Activated CD4-positive, alpha-beta T cell treated with anti-CD3 and anti-CD28 coated beads, Interleukin-2, amount 10 ng/mL, durations not matched to agents 7 days and 5 days (primary cell): ENCODE results near the gene AMT. TPM values are rescaled to one million over a fixed set of nuclear protein-coding genes. Genes with fewer than 3 reads are reported as not detected.

ENCODE experiments used
- CTCF ChIA-PET: fragments of 350-600 bp; sonication (Branson Sonifier 250); formaldehyde crosslinking; loops from one replicate; lab custom pipeline; 2021; ENCODE audit warnings: antibody characterized with exemption; lab: Charles Lee
- POLR2A ChIA-PET: fragments of 350-600 bp; sonication (Branson Sonifier 250); formaldehyde crosslinking; loops from one replicate; lab custom pipeline; 2021; ENCODE audit warnings: antibody characterized with exemption; lab: Charles Lee
- DNase-seq: peaks from one replicate; pipeline ENCODE4 v3.0.0-alpha.2; 2020
- H3K27ac Mint-ChIP-seq: one replicate; pipeline ENCODE4 v1.8.0; 2021; ENCODE audit warnings: mild to moderate bottlenecking, moderate library complexity, mixed read lengths
- H3K27me3 Mint-ChIP-seq: one replicate; pipeline ENCODE4 v1.8.0; 2021; ENCODE audit warnings: mixed read lengths
- H3K36me3 Mint-ChIP-seq: one replicate; pipeline ENCODE4 v1.8.0; 2021; ENCODE audit warnings: low read depth, mixed read lengths
- H3K4me1 Mint-ChIP-seq: one replicate; pipeline ENCODE4 v1.8.0; 2021; ENCODE audit warnings: mixed read lengths
- H3K4me3 Mint-ChIP-seq: one replicate; pipeline ENCODE4 v1.8.0; 2021; ENCODE audit warnings: mild to moderate bottlenecking, moderate library complexity, mixed read lengths
- H3K9me3 Mint-ChIP-seq: one replicate; pipeline ENCODE4 v1.8.0; 2021; ENCODE audit warnings: mixed read lengths
- total RNA-seq, 2 experiments: library from RNA; stranded (reverse); gene quantifications; one replicate each; pipeline ENCODE4 v1.2.3, GENCODE V29; 2021

The AMT gene
- total RNA-seq, 2 experiments from 2014 or later, result 6.2 to 6.3 TPM

DNA sequence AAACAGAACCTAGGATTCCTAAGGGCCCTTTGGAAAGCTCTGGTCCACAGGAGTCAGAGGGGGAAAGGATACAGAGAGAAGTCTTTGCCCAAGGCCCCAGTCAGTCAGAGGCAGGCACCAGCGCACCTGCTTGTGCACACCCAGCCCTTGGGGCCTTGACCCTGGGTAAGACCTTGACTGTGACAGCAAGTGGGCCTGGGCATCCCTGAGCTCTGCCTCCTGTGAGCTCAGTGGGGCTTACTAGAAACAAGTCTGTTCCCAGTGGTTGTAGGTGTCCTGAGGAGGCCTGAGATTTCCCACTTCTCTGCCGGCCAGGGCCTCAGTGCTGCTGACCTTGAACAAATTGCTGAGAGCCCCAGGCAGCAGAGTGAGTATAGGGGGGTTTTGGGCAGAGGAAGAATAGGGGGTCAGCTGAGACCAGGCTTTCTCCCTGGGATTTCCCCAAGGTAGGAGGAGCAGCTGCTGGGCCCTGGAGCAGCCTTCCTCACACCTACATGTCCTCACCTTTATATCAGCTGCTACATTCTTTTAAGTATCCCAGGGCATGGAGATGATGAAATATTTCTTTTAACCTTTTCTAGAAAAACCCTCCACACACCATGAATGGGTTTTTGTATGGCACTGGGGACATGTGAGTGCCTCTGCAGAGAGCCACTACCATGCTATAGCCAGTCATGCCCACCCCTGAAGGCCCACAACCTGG, 38.1 kb upstream of the AMT start:
- POLR2A ChIA-PET, result no interaction called here
- no peak overlapping the region for H3K27ac Mint-ChIP-seq
- H3K4me1 Mint-ChIP-seq, result no peaks in the 10 kb centered on the region
- no peaks in the 10 kb centered on the region for H3K9me3 Mint-ChIP-seq
- DNase-seq, result no peak
- CTCF ChIA-PET, result interaction anchor here (0.6 kb wide), 1 partner anchor 513 kb away, joined by 5 read pairs; no protein-coding TSS in a partner anchor
- no peak overlapping the region for H3K4me3 Mint-ChIP-seq
- no peaks in the 10 kb centered on the region for H3K36me3 Mint-ChIP-seq
- H3K27me3 Mint-ChIP-seq, result peaks cover 2% of the 10 kb centered on the region

DNA sequence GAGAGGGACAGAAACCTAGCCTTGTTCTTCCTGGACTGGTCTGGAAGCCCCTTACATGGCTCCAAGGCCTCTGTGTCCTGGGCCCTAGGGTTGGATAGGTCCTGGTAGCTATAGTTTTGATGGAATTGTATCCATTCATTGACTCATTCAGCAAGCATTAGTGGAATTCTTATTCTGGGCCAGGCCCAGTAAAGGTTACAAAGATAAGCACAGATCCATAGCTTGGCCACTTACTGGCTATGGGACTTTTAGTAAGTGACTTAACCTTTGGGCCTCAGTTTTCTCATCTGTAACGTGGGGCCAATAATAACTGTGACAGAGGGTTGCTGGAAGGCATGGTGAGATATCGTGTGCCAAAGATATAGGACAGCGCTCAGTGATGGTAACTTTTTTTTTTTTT, 34.2 kb upstream of the AMT start:
- DNase-seq, result no peak
- no peaks in the 10 kb centered on the region for H3K9me3 Mint-ChIP-seq
- ChIA-PET CTCF (interaction anchor here (0.9 to 1.1 kb wide), 3 partner anchors 11 to 383 kb away, joined by 3 to 5 read pairs (median 4); partner anchors contain the start of gene DAG1), POLR2A (no interaction called here)
- H3K27ac Mint-ChIP-seq, result no peak overlapping the region
- H3K36me3 Mint-ChIP-seq, result no peaks in the 10 kb centered on the region
- no peaks in the 10 kb centered on the region for H3K27me3 Mint-ChIP-seq
- H3K4me1 Mint-ChIP-seq, result no peaks in the 10 kb centered on the region
- H3K4me3 Mint-ChIP-seq, result no peak overlapping the region

DNA sequence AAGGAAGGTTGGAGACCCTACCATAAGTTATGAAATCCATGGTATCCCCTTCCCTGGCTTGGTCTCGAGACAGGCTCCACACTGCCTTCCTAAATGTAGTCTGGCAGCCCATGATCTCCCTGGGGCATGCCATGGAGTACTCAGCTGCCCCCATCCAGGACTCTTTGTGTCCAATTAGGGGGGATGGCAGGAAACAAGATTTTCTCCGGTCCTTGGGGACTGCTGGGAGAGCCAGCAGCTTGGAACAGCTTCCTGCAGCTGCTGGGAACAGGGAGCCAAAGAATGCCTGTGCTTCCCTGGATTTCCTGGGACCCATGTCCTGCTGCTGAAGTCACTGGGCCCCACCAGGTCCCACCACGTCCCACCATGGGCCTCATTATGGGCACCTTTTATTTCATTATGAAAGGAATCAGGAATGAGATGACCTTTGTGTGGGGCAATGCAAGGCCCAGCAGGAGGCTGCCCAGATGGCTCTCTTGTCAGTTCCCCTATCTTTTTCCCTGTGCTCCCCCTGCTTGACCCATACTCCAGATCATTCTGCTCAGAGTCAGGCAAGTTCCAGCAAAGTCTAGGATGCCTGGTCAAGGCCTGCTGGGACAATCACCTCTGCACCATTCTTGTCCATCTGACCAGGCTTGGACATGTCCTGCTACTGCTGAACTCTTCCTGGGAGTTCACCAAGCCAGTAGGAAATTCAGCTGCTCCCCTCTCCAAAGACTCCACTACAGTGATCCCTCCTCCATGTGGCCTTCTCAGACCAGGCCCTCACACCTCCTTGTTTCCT, 32.8 kb upstream of the AMT start:
- no peaks in the 10 kb centered on the region for H3K27me3 Mint-ChIP-seq
- ChIA-PET POLR2A (no interaction called here), CTCF (interaction anchor here (1.1 kb wide), 1 partner anchor 284 kb away, joined by 3 read pairs; the partner anchor contains the start of gene KLHDC8B)
- no peak for DNase-seq
- H3K36me3 Mint-ChIP-seq, result no peaks in the 10 kb centered on the region
- H3K4me1 Mint-ChIP-seq, result no peaks in the 10 kb centered on the region
- no peaks in the 10 kb centered on the region for H3K9me3 Mint-ChIP-seq
- H3K4me3 Mint-ChIP-seq, result no peak overlapping the region
- H3K27ac Mint-ChIP-seq, result no peak overlapping the region

DNA sequence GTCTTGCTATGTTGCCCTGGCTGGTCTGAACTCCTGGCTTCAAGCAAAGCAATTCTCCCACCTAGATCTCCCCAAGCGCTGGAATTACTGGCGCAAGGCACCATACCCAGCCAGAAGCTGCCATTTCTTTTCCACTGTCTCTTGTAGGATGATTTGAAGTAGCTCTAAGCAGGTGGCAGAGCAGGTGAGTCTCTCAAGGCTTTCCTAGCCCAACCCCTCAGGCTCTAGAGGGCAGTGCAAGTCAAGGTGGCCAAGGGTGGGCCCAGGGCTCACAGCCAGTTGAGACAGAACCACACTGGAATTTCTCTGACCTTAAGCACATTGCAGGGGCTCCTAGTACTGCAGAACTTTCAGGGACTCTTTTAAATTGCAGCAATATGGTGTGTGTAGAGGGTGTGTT, 32.2 kb upstream of the AMT start:
- peak overlapping the region; percentile 9 for H3K27ac Mint-ChIP-seq
- no peaks in the 10 kb centered on the region for H3K27me3 Mint-ChIP-seq
- no peak overlapping the region for H3K4me3 Mint-ChIP-seq
- no peak for DNase-seq
- H3K36me3 Mint-ChIP-seq, result no peaks in the 10 kb centered on the region
- no peaks in the 10 kb centered on the region for H3K4me1 Mint-ChIP-seq
- no peaks in the 10 kb centered on the region for H3K9me3 Mint-ChIP-seq
- POLR2A ChIA-PET, result no interaction called here
- CTCF ChIA-PET, result interaction anchor here (0.6 to 1.1 kb wide), 3 partner anchors 21 to 283 kb away, joined by 3 to 6 read pairs (median 3); partner anchors contain the start of gene KLHDC8B

DNA sequence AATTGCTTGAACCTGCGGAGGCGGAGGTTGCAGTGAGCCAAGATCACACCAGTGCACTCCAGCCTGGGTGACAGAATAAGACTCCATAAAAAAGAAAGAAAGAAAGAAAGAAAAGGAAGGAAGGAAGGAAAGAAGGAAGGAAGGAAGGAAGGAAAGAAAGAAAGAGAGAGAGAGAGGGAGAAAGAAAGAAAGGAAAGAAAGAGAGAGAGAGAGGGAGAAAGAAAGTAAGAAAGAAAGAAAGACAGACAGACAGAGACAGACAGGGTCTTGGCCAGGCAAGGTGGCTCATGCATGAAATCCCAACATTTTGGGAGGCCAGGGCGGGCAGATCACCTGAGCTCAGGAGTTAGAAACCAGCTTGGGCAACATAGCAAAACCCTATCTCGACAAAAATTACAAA, 31.3 kb upstream of the AMT start:
- Mint-ChIP-seq H3K36me3 (no peaks in the 10 kb centered on the region), H3K27me3 (no peaks in the 10 kb centered on the region), H3K4me1 (peaks cover 5% of the 10 kb centered on the region), H3K4me3 (no peak overlapping the region), H3K27ac (no peak overlapping the region), H3K9me3 (no peaks in the 10 kb centered on the region)
- ChIA-PET CTCF (interaction anchor here (0.6 to 0.8 kb wide), 3 partner anchors 18 to 114 kb away, joined by 3 read pairs; partner anchors contain the start of genes NICN1 and USP4), POLR2A (no interaction called here)
- no peak for DNase-seq

DNA sequence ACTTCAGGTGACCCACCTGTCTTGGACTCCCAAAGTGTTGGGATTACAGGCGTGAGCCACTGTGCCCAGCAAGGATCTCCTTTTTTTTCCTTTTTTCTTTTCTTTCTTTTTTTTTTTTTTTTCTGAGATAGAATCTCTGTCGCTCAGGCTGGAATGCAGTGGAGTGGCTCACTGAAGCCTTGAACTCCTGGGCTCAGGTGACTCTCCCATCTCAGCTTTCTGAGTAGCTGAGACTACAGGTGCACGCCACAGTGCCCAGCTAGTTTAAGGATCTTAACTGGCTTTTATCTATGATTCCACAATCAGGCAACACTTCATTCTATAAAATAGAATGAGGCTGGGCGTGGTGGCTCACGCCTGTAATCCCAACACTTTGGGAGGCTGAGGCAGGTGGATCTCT, 23.1 kb upstream of the AMT start:
- POLR2A ChIA-PET, result no interaction called here
- H3K27ac Mint-ChIP-seq, result no peak overlapping the region

DNA sequence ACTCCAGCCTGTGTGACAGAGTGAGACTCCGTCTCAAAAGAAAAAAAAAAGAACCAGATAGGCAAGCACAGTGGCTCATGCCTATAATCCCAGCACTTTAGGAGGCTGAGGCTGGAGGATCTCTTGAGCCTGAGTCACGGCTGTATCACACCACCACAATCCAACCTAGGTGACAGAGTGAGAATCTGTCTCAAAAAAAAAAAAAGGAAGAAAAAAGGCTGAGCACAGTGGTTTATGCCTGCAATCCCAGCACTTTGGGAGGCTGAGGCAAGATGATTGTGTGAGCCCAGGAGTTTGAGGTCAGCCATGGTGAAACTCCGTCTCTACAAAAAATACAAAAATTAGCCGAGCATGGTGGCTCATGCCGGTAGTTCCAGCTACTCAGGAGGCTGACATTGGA, 12.5 kb upstream of the AMT start:
- Mint-ChIP-seq H3K4me1 (peaks cover 6% of the 10 kb centered on the region), H3K27me3 (no peaks in the 10 kb centered on the region), H3K4me3 (no peak overlapping the region), H3K36me3 (no peaks in the 10 kb centered on the region), H3K27ac (no peak overlapping the region), H3K9me3 (no peaks in the 10 kb centered on the region)
- CTCF ChIA-PET, result no interaction called here
- POLR2A ChIA-PET, result no interaction called here
- DNase-seq, result no peak

More for the DNA sequence above, 23.1 kb upstream of the AMT start:
- Mint-ChIP-seq H3K9me3 (no peaks in the 10 kb centered on the region), H3K4me3 (no peak overlapping the region), H3K36me3 (no peaks in the 10 kb centered on the region), H3K4me1 (peaks cover 21% of the 10 kb centered on the region), H3K27me3 (no peaks in the 10 kb centered on the region)
- CTCF ChIA-PET, result interaction anchor here (0.6 to 1.7 kb wide), 3 partner anchors 16 to 387 kb away, joined by 3 to 5 read pairs (median 4); partner anchors contain the start of gene NICN1
- no peak for DNase-seq

DNA sequence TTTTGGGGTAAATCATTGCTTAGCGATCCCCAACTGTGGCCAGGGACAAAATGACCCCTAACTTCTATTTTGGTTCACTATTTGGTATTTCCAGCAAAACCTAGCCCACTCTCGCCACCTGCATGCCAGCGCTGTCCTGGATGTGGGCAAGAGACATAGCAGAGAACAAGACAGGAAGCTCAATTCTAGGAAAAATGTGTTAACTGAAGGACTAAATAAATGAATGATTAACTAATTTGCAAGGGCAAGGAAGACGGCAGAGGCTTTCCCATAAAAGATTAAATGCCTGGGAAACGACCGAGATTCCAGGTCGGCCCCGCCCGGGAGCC, 6.4 kb upstream of the AMT start:
- H3K27me3 Mint-ChIP-seq, result no peaks in the 10 kb centered on the region
- peak overlapping the region; percentile 99 for H3K27ac Mint-ChIP-seq
- H3K4me3 Mint-ChIP-seq, result peak overlapping the region; percentile 93
- H3K9me3 Mint-ChIP-seq, result no peaks in the 10 kb centered on the region
- ChIA-PET POLR2A (interaction anchor here (0.6 to 1.0 kb wide), 3 partner anchors 13 to 864 kb away, joined by 3 to 7 read pairs (median 3); partner anchors contain the start of genes DAG1 and IFRD2), CTCF (interaction anchor here (0.6 to 1.6 kb wide), 9 partner anchors 9 to 659 kb away, joined by 3 to 13 read pairs (median 3); partner anchors contain the start of genes TCTA and USP4)
- H3K36me3 Mint-ChIP-seq, result peaks cover 12% of the 10 kb centered on the region
- peaks cover 36% of the 10 kb centered on the region for H3K4me1 Mint-ChIP-seq
- DNase-seq, result no peak

DNA sequence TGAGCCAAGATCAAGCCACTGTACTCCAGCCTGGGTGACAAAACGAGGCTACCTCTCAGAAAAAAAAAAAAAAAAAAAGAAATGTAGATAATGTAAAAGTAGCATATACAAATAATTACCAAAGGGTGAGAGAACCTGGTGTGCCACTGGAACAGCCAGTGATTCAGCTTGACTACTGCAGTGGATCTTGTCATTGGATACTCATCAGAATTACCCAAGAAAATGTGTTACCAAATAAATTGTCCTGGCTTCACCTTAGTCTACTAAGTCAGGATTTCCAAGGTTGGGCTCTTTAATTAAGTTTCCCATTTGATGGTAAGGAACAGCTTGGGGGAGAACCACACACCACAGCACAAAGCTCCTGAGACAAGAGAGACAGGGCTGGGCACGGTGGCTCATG, 5.3 kb upstream of the AMT start:
- Mint-ChIP-seq H3K27me3 (no peaks in the 10 kb centered on the region), H3K27ac (peak overlapping the region; percentile 79), H3K9me3 (no peaks in the 10 kb centered on the region), H3K4me3 (peak overlapping the region; percentile 93), H3K36me3 (peaks cover 19% of the 10 kb centered on the region), H3K4me1 (peaks cover 46% of the 10 kb centered on the region)
- CTCF ChIA-PET, result interaction anchor here (0.6 to 1.0 kb wide), 4 partner anchors 10 to 113 kb away, joined by 3 to 4 read pairs (median 3); no protein-coding TSS in a partner anchor
- POLR2A ChIA-PET, result no interaction called here
- no peak for DNase-seq

DNA sequence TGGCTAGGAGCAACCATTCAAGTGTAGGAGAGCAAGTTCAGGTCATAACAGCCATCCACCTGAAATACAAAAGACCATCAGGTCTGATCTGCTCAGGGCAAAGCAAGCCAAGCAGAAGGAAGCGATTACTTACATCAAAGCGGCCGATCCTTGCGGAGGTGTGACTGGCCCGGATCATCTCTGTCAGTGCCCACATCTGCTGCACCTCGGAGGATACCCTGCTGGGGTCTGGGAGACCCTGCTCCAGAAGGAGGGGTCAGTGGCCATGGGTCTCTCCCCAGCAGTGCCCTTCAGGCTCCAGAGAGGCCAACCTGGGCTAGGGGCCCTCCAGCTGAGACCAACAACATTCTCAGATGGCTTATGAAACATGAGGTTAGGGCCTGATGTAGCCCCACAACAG, 2.5 kb upstream of the AMT start:
- ChIA-PET POLR2A (no interaction called here), CTCF (no interaction called here)
- Mint-ChIP-seq H3K27ac (no peak overlapping the region), H3K27me3 (no peaks in the 10 kb centered on the region), H3K9me3 (no peaks in the 10 kb centered on the region), H3K4me1 (peaks cover 56% of the 10 kb centered on the region), H3K36me3 (peaks cover 27% of the 10 kb centered on the region), H3K4me3 (no peak overlapping the region)
- no peak for DNase-seq

DNA sequence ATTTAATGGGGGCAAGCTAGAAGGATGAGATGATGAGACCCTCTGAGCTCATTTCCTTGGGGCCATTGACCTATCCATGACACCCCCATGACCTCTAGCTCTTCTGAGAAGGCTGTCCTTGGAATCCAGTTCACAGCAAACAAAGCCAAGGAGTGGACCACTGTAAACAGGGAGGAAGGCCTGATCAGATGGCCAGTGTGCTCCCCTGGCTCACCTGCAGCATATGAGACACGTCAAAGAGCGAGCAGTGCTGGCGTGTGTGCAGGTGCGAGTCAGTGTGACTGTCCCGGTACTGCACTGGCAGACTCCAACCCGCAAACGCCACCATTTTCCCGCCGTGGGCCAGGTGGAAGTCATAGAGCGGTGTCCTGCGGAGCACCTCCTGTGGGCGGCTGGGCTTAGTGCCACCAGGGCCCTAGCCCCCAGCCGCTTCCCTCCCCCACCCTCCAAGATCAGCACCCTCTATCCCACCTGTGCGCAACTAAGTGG, 339 bp downstream of the AMT start:
- H3K4me1 Mint-ChIP-seq, result peaks cover 56% of the 10 kb centered on the region
- H3K36me3 Mint-ChIP-seq, result peaks cover 44% of the 10 kb centered on the region
- POLR2A ChIA-PET, result no interaction called here
- no peaks in the 10 kb centered on the region for H3K27me3 Mint-ChIP-seq
- no peak overlapping the region for H3K4me3 Mint-ChIP-seq
- CTCF ChIA-PET, result interaction anchor here (0.6 to 1.1 kb wide), 2 partner anchors 81 to 580 kb away, joined by 3 read pairs; no protein-coding TSS in a partner anchor
- no peaks in the 10 kb centered on the region for H3K9me3 Mint-ChIP-seq
- DNase-seq, result no peak
- no peak overlapping the region for H3K27ac Mint-ChIP-seq

DNA sequence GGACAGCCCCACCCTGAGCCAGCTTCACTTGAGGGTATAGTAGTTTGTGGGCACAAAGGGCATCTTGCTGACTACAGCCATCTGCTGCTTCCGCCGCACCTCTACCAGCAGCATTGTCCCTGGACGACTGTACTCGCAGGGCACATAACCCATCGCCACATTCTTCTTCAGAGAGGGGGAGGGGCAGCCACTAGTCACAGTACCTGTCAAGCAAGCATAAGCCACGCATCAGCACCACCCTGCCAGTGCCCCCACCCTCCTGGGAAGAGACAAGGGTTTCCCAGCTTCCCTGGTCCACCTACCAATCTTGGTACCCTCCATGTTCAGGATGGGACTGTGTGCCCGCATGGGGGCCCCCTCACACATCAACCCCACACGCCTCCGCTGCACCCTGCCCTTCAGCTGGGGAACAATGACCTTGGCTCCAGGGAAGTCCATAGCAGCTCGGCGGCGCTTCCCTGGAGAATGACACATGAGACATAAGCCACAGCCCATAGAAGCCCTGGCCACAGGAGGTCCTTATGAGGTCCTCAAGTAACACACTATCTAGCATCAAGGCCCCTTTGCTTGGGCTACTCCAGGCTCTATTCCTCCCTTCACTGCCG, 4.7 kb downstream of the AMT start:
- ChIA-PET POLR2A (interaction anchor here (0.6 kb wide), 1 partner anchor 344 kb away, joined by 3 read pairs; no protein-coding TSS in a partner anchor), CTCF (interaction anchor here (2.7 kb wide), 1 partner anchor 11 kb away, joined by 13 read pairs; the partner anchor contains the start of gene NICN1)
- H3K27ac Mint-ChIP-seq, result no peak overlapping the region
- no peak overlapping the region for H3K4me3 Mint-ChIP-seq
- H3K36me3 Mint-ChIP-seq, result peaks cover 50% of the 10 kb centered on the region
- no peaks in the 10 kb centered on the region for H3K9me3 Mint-ChIP-seq
- no peak for DNase-seq
- H3K4me1 Mint-ChIP-seq, result peaks cover 69% of the 10 kb centered on the region
- no peaks in the 10 kb centered on the region for H3K27me3 Mint-ChIP-seq
